Gastroesophageal sphincter (tissue), 4 donors: ENCODE data around the gene ZHX3. TPM values are rescaled to one million over a fixed set of nuclear protein-coding genes. Genes with fewer than 3 reads are reported as not detected.
A peak's percentile ranks its signal among the peaks of the same experiment; 100 is the strongest.

Experiments used
- ATAC-seq: fragments of 150-250 bp; one replicate; pipeline ENCODE4 v1.9.1; 2016; ENCODE audit warnings: mild to moderate bottlenecking, moderate library complexity
- H3K27ac ChIP-seq, 4 donors: fragments of 200-600 bp; sonication (generic) in 3 of 4; 1 replicate in 3 of 4; 2 replicates in 1 of 4; pipeline ENCODE4 v1.5.1; 2016 to 2019
- H3K27me3 ChIP-seq: fragments of 200-600 bp; sonication (generic); one replicate; pipeline ENCODE4 v1.5.1; 2019
- H3K36me3 ChIP-seq, 2 donors: fragments of 200-600 bp; sonication (generic); one replicate each; pipeline ENCODE4 v1.5.1; 2019; ENCODE audit warnings: control low read depth in 1 of 2
- H3K4me1 ChIP-seq, 3 donors: fragments of 200-600 bp; sonication (generic); 1 replicate in 2 of 3; 2 replicates in 1 of 3; pipeline ENCODE4 v1.5.1; 2016 to 2019; ENCODE audit warnings: control low read depth in 2 of 3
- H3K4me3 ChIP-seq, 2 donors: fragments of 200-600 bp; sonication (generic); one replicate each; pipeline ENCODE4 v1.5.1; 2019; ENCODE audit warnings: mild to moderate bottlenecking in 1 of 2, moderate library complexity in 1 of 2
- H3K9me3 ChIP-seq, 3 donors: fragments of 200-600 bp; sonication (generic); one replicate each; pipeline ENCODE4 v1.5.1; 2017 to 2019; ENCODE audit warnings: control low read depth in 2 of 3
- EP300 ChIP-seq: sonication (generic); formaldehyde crosslinking; IDR thresholded peaks from one replicate; pipeline ENCODE4 v1.6.1; 2017; ENCODE audit warnings: antibody characterized with exemption, mild to moderate bottlenecking
- POLR2A ChIP-seq, 2 donors: fragments of 450-650 bp; IDR thresholded peaks; one replicate each; pipeline ENCODE4 v1.6.1; 2017; ENCODE audit warnings: antibody characterized with exemption in 2 of 2, mild to moderate bottlenecking in 2 of 2, moderate library complexity in 1 of 2
- POLR2AphosphoS5 ChIP-seq: sonication (generic); formaldehyde crosslinking; IDR thresholded peaks from one replicate; pipeline ENCODE4 v1.6.1; 2017; ENCODE audit warnings: antibody characterized with exemption
- WGBS, 2 donors: methylation state at CpG; one replicate each; pipeline ENCODE4 v1.1.5; 2018; ENCODE audit warnings: low coverage in 1 of 2; 5-methylcytosine and 5-hydroxymethylcytosine counted together
- total RNA-seq, 4 donors: library from RNA; depleted of rRNA; stranded (reverse); fragments of >200 nt; gene quantifications; one replicate each; pipeline ENCODE4 v1.1.0, GENCODE V29; 2016
- TF ChIP-seq, protein P1 (sequence below), 4 experiments: fragments of 200-600 bp in 2 of 4; fragments of 450-650 bp in 2 of 4; sonication (generic) in 1 of 4; IDR thresholded peaks; one replicate each; pipeline ENCODE4 v1.5.1; 2017 to 2019; ENCODE audit warnings: antibody characterized with exemption in 4 of 4, mild to moderate bottlenecking in 2 of 4, moderate library complexity in 2 of 4

Gene ZHX3
- total RNA-seq, 4 donors from 2014 or later, result 121 to 183 (median 155) TPM

DNA sequence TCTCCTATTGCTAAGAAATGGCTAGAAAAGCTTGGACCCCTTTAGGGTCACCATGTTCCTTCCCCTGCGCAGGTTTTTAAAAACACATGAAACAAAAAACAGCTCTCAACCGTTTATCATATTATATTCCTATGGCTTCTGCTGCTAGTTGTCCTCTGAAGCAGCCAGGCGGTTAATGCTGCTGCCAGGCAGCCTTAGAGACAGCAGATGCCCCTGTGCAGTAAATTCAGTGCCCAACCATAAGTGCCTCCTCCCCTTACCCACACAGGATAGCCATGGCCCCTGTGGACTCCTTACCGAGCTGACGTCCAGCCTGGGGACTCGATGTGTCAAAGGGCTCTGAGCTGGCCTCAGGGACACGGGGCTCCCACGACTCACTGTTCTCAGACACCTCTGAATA, 115.8 kb downstream of the ZHX3 start:
- ATAC-seq, result no peak
- Histone ChIP-seq H3K27me3 (no peaks in the 10 kb centered on the region), H3K4me3 (no peak overlapping the region), H3K4me1 (peaks cover 0 to 5% (median 0%) of the 10 kb centered on the region in 3 donors), H3K9me3 (peaks cover 0 to 18% (median 0%) of the 10 kb centered on the region in 3 donors), H3K27ac (no peak overlapping the region), H3K36me3 (peaks cover 0 to 66% of the 10 kb centered on the region in 2 donors)
- 100% methylated on average over 2 to 3 of the region's 8 CpGs for WGBS, 2 donors
- no peak for TF ChIP-seq POLR2AphosphoS5
- TF ChIP-seq, protein P1, sequence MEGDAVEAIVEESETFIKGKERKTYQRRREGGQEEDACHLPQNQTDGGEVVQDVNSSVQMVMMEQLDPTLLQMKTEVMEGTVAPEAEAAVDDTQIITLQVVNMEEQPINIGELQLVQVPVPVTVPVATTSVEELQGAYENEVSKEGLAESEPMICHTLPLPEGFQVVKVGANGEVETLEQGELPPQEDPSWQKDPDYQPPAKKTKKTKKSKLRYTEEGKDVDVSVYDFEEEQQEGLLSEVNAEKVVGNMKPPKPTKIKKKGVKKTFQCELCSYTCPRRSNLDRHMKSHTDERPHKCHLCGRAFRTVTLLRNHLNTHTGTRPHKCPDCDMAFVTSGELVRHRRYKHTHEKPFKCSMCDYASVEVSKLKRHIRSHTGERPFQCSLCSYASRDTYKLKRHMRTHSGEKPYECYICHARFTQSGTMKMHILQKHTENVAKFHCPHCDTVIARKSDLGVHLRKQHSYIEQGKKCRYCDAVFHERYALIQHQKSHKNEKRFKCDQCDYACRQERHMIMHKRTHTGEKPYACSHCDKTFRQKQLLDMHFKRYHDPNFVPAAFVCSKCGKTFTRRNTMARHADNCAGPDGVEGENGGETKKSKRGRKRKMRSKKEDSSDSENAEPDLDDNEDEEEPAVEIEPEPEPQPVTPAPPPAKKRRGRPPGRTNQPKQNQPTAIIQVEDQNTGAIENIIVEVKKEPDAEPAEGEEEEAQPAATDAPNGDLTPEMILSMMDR (IDR thresholded peaks at IDR 0.05), result no peak
- TF ChIP-seq POLR2A (IDR thresholded peaks at IDR 0.05), result no peak
- TF ChIP-seq EP300, result no peak

DNA sequence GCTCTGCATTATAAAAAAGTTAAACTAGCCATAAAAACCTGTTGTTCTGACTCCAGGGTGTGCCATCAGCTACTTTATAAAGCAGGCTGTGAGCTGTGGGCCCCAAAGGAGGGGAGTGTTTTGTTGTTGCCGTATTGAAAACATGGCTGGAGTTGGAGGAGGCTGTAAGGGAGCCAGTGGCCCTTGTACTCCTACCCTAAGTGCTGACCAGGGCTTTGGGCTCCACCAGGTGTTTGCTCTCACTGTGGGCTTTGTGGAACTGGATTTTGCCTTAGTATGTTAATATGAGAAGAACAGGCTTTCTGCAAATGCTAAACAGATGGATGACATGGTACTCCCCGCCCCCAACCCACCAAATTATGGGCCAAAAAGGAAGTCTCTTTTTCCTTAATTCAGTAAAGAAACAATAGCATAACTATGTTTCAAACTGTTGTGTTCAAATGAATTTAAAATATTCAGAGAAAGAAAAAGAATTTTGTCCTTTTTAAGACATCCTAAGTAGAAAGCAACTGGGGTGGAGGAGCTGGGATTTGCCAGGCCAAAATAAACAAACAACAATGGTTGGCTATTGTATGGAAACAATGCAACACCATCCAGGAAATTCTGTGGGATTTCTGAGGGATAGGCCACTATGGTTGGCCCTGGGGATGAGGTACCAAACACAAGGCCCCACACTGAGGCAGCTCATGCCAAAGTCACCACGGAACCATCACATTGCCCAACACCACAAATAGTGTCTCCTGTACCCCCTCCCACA, 116.9 kb downstream of the ZHX3 start:
- ATAC-seq, result no peak
- no peak overlapping the region for H3K4me3 ChIP-seq
- TF ChIP-seq EP300 (no peak), POLR2AphosphoS5 (no peak), POLR2A (IDR thresholded peaks at IDR 0.05) (no peak)
- TF ChIP-seq, protein P1 (IDR thresholded peaks at IDR 0.05), result no peak
- H3K27ac ChIP-seq, result peak overlapping the region in 1 of 4 donors; percentile 23
- 84 to 100% methylated on average over 1 to 2 of the region's 3 CpGs for WGBS, 2 donors
- H3K27me3 ChIP-seq, result no peaks in the 10 kb centered on the region
- peaks cover 0 to 18% (median 0%) of the 10 kb centered on the region in 3 donors for H3K9me3 ChIP-seq
- H3K4me1 ChIP-seq, result peaks cover 0 to 2% (median 0%) of the 10 kb centered on the region in 3 donors
- peaks cover 0 to 66% of the 10 kb centered on the region in 2 donors for H3K36me3 ChIP-seq

DNA sequence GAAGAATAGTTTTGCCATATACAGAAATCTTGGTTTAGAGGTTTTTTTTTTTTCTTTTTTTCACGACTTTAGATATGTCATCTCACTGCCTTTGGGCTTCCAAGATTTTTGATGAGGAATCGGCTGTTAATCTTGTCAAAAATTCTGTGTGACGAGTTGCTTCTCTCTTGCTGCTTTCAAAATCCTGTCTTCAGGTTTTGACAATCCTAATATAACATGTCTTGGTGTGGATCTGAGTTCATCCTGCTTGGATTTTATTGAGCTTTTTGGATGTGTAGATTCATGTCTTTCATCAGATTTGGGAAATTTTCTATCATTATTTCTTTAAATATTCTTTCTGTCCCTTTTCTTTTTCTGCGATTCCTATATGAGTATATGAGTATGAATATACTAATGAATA, 119.1 kb downstream of the ZHX3 start:
- Histone ChIP-seq H3K36me3 (peaks cover 0 to 50% of the 10 kb centered on the region in 2 donors), H3K4me3 (no peak overlapping the region), H3K27me3 (no peaks in the 10 kb centered on the region), H3K4me1 (no peaks in the 10 kb centered on the region), H3K9me3 (peaks cover 0 to 18% (median 0%) of the 10 kb centered on the region in 3 donors), H3K27ac (no peak overlapping the region)
- TF ChIP-seq, protein P1 (IDR thresholded peaks at IDR 0.05), result no peak
- TF ChIP-seq EP300 (no peak), POLR2AphosphoS5 (no peak), POLR2A (IDR thresholded peaks at IDR 0.05) (no peak)
- 96 to 98% methylated on average over 4 of the region's 4 CpGs for WGBS, 2 donors
- ATAC-seq, result no peak

DNA sequence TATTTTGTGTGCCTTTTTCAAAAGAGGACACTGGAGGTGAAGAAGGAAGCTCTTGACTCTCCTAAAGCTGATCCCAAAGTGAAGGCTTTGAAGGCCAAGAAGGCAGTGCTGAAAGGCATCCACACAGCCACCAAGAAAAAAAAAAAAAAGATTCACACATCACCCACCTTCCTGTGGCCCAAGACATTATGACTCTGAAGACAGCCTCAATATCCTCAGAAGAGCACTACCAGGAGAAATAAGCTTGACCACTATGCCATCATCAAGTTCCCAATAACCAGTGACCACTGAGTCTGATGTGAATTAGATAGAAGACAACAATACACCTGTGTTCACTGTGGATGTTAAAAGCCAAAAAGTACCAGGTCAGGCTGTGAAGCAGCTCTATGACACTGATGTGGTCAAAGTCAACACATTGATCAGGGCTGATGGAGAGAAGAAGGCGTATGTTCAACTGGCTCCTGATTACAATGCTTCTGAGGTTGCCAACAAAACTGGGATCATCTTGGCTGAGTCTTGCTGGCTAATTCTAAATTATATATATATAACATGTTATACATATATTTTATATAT, 120.8 kb downstream of the ZHX3 start:
- Histone ChIP-seq H3K36me3 (peaks cover 0 to 46% of the 10 kb centered on the region in 2 donors), H3K9me3 (peaks cover 0 to 26% (median 0%) of the 10 kb centered on the region in 3 donors), H3K27me3 (no peaks in the 10 kb centered on the region), H3K4me3 (no peak overlapping the region), H3K27ac (no peak overlapping the region), H3K4me1 (no peaks in the 10 kb centered on the region)
- no peak for ATAC-seq
- TF ChIP-seq, protein P1 (IDR thresholded peaks at IDR 0.05), result no peak
- TF ChIP-seq POLR2AphosphoS5, result no peak
- TF ChIP-seq POLR2A (IDR thresholded peaks at IDR 0.05), result no peak
- no peak for TF ChIP-seq EP300
- WGBS, 2 donors, result 92 to 100% methylated on average over 1 of the region's 1 CpG
